Right lobe of liver (tissue), 4 donors: ENCODE data around the gene NFIB.

Experiments used
- CTCF ChIP-seq, 4 donors: fragments of 200-600 bp in 3 of 4; fragments of 450-650 bp in 1 of 4; IDR thresholded peaks; one replicate each; pipeline versions ENCODE4 v1.5.1 to v1.8.0; 2016 to 2022; ENCODE audit warnings: antibody characterized with exemption in 4 of 4, mild to moderate bottlenecking in 2 of 4
- POLR2A ChIP-seq: fragments of 450-650 bp; IDR thresholded peaks from one replicate; pipeline ENCODE4 v1.6.1; 2017; ENCODE audit warnings: antibody characterized with exemption, mild to moderate bottlenecking
- donor health status: DM: no; HTN: no; CAD: no.
- donor health status: DM: no; HTN: no; CAD: no.
- donor health status: DM: no; HTN: yes; CAD: no.

- no peak for TF ChIP-seq POLR2A
- no peak for TF ChIP-seq CTCF (IDR thresholded peaks at IDR 0.05)
Observed at GRCh38 chr9:14097215-14097614, 216.7 kb downstream of the NFIB start.
